Nasal cavity respiratory epithelium epithelial cell of viscerocranial mucosa (primary cell): Measurements from ENCODE around the gene PLXNB1. TPM values are rescaled to one million over a fixed set of nuclear protein-coding genes. Genes with fewer than 3 reads are reported as not detected.

Experiments used
- total RNA-seq: library from RNA; depleted of rRNA; stranded (reverse); fragments of >200 nt; gene quantifications from 2 replicates; pipeline ENCODE4 v1.2.3, GENCODE V29; 2014

PLXNB1 gene, protein sequence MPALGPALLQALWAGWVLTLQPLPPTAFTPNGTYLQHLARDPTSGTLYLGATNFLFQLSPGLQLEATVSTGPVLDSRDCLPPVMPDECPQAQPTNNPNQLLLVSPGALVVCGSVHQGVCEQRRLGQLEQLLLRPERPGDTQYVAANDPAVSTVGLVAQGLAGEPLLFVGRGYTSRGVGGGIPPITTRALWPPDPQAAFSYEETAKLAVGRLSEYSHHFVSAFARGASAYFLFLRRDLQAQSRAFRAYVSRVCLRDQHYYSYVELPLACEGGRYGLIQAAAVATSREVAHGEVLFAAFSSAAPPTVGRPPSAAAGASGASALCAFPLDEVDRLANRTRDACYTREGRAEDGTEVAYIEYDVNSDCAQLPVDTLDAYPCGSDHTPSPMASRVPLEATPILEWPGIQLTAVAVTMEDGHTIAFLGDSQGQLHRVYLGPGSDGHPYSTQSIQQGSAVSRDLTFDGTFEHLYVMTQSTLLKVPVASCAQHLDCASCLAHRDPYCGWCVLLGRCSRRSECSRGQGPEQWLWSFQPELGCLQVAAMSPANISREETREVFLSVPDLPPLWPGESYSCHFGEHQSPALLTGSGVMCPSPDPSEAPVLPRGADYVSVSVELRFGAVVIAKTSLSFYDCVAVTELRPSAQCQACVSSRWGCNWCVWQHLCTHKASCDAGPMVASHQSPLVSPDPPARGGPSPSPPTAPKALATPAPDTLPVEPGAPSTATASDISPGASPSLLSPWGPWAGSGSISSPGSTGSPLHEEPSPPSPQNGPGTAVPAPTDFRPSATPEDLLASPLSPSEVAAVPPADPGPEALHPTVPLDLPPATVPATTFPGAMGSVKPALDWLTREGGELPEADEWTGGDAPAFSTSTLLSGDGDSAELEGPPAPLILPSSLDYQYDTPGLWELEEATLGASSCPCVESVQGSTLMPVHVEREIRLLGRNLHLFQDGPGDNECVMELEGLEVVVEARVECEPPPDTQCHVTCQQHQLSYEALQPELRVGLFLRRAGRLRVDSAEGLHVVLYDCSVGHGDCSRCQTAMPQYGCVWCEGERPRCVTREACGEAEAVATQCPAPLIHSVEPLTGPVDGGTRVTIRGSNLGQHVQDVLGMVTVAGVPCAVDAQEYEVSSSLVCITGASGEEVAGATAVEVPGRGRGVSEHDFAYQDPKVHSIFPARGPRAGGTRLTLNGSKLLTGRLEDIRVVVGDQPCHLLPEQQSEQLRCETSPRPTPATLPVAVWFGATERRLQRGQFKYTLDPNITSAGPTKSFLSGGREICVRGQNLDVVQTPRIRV (N-terminal part only)
- 49.9 and 257 TPM in 2 replicates for total RNA-seq

DNA sequence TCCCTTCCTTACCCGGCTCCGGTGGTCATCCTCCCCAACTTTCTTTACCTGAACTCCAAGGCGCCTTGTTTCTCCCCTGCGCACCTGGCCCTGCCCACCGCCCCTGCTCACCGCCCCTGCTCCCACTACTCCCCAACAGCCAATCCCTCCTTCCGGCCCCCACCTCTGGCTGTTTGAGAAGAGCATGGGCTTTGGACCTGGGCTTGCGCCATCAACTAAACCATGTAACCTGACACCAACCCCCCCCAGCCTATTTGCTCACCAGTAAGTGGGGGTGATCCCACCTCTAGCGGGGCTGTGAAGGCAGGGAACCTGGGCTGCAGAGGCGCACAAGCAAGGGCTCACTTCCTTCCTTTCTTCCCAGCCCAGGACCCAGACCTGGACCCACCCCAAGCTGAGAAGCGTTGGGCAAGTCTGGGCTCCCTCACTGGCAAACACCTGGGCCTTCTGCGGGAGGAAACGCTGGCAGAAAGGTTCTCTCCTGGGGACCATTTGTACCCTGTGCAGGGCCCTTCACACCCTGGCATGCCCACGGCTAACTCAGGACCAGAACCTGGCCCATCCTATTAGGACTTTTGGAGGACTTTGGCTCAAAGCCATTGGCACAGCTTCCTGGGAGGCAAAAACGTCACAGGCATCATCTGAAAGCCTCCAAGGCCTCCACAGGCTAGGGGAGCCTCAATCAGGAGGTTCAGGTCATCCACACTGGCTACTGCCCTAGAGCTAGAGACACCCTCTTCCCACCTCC lies at the start of gene PLXNB1:
Gene PLXNB1 (minus strand): TSS at position 127 of the 748 bp plus-strand sequence. CDS start 5,475 bp downstream, outside the sequence.

DNA sequence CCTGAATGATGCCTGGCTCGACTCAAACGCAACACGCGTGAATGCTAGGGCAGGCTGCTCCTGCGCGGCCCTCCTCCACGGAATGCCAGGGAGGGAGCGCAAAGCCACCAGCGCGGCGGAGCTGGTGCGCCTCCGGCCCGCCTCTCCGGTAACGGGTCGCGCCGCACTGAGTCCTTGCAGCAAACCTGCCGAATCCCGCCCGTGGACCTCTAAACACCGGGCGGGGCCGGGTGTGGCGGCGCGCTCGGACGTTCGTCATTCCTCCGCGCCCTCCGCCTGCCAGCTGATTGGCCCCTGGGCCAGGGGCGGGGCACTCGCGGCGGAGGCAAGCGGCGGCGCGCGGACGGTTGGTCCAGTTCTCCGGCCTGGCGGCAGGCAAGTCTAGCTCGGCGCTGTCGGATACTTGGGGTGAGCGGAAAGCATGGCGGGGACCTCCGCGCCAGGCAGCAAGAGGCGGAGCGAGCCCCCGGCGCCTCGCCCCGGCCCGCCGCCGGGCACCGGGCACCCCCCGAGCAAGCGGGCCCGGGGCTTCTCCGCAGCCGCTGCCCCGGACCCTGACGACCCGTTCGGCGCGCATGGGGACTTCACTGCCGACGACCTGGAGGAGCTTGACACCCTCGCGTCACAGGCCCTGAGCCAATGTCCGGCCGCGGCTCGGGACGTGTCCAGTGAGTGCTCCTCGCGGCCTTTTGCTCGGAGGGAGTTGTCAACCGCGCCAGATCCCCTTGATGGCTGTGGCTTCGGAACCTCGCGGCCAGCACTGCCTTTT lies 16.7 kb upstream of the PLXNB1 start, which contains the start of gene ATRIP:
Gene ATRIP (plus strand): TSS at position 313 of the 769 bp plus-strand sequence. CDS start 109 bp downstream, at position 422.

DNA sequence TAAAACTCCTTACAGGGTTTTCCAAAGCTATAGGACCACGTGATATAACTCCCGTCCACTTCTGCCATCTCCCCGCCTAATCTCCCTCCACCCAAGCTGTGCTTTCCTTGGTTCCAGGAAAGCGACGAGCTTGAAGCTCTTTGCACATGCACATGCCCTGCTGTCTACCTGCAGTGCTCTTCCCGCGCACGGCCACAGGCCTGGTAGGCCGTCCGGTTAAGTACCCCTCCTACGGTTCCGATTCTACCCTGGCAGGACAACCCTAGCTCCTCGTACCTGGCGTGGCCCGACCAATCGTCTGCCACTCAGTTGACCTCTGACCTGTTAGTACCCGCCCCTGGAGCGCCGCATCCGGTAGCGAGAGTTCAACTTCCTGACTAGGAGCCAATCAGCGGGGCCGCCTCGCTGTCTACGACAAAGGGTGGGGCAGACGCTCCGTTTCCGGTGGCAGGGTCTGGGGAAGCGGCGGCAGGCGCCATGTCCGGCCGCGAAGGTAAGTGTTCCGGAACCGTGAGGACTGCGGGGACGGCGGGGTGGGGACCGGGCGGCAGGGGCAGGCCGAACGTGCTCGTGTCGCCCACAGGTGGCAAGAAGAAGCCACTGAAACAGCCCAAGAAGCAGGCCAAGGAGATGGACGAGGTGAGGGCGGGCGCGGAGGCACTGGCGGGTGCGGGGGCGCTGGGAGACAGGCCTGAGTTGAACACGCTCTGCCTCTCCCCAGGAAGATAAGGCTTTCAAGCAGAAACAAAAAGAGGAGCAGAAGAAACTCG lies 10.1 kb upstream of the PLXNB1 start, which contains the start of the genes CCDC51 and TMA7:
Gene CCDC51 (minus strand): TSS at position 300 of the 770 bp plus-strand sequence. CDS start 4,991 bp downstream, outside the sequence.
Gene TMA7 (plus strand): TSS at position 438 of the 770 bp plus-strand sequence. CDS start 40 bp downstream, at position 478.

DNA sequence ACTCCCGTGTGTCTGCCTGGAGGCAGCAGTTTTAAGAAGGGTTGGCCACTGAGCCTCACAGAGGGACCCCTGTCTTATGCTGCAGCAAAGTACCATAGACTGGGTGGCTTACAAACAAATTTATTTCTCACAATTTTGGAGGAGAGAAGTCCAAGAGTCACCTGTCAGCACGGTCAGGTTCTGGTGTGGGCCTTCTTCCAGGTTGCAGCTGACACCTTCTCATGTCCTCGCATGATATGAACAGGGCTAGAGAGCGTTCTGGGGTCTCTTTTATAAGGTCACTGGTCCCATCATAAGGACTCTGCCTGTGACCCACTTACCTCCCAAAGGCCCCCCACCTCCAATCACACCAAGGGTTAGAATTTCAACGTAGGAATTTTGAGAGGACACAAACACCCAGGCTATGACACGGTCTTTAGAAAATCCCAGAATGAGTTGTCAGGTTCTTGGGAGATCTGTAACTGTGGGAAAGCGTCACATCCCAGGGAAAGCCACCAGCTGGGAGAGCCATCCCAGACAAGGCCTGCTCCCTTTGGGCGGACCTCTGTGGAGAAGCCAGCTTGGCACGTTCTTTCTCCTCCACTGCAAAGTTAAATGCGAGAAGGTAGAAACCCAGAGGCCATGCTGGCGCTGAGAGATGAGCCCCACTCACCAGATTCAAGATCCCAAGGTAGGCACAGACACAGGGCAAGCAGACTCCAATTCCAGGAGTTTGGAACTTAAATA lies 58.1 kb downstream of the PLXNB1 start, which contains the start of gene FBXW12:
Gene FBXW12 (plus strand): TSS at position 569 of the 726 bp plus-strand sequence. CDS start 549 bp downstream, outside the sequence.

Other genes starting within 250 kb of the PLXNB1 start
- 3.0 and 8.2 TPM in 2 replicates for gene CDC25A, start 241.7 kb downstream of the PLXNB1 start, total RNA-seq
- gene CAMP, start 206.6 kb downstream of the PLXNB1 start, total RNA-seq: 1.2 and 3.1 TPM in 2 replicates
- 2.7 and 6.8 TPM in 2 replicates for gene ZNF589, start 189.0 kb downstream of the PLXNB1 start, total RNA-seq
- 27.0 and 33.9 TPM in 2 replicates for gene NME6, start 128.7 kb downstream of the PLXNB1 start, total RNA-seq
- gene SPINK8, start 96.4 kb downstream of the PLXNB1 start, total RNA-seq: not detected in 2 replicates
- gene FBXW12, start 57.9 kb downstream of the PLXNB1 start, total RNA-seq: not detected in 2 replicates
- gene CCDC51, start 10.0 kb upstream of the PLXNB1 start, total RNA-seq: 44.0 and 70.4 TPM in 2 replicates
- 224 and 359 TPM in 2 replicates for gene TMA7, start 10.2 kb upstream of the PLXNB1 start, total RNA-seq
- gene ATRIP, start 16.7 kb upstream of the PLXNB1 start, total RNA-seq: 5.1 and 5.4 TPM in 2 replicates
- gene SHISA5, start 74.1 kb upstream of the PLXNB1 start, total RNA-seq: 109 and 119 TPM in 2 replicates
- 4.4 and 15.7 TPM in 2 replicates for gene PFKFB4, start 126.7 kb upstream of the PLXNB1 start, total RNA-seq
- gene UCN2, start 133.7 kb upstream of the PLXNB1 start, total RNA-seq: 2.4 and 12.2 TPM in 2 replicates
- 121 and 420 TPM in 2 replicates for gene COL7A1, start 165.2 kb upstream of the PLXNB1 start, total RNA-seq
- 438 and 594 TPM in 2 replicates for gene UQCRC1, start 179.6 kb upstream of the PLXNB1 start, total RNA-seq
- not detected in 2 replicates for gene TMEM89, start 191.7 kb upstream of the PLXNB1 start, total RNA-seq
- gene SLC26A6, start 205.4 kb upstream of the PLXNB1 start, total RNA-seq: 22.2 and 33.1 TPM in 2 replicates
- 1.8 and 2.1 TPM in 2 replicates for gene CELSR3, start 232.8 kb upstream of the PLXNB1 start, total RNA-seq